GM18502 (cell line): ENCODE results near the gene ZNF552.
"Not testable (repeated sequence)": the region's sequence is repeated elsewhere in the genome, so short reads cannot be mapped to it uniquely, and the experiment has no call there.

ENCODE experiments used
- ATAC-seq: cut with Tn5 transposase; IDR thresholded peaks from one replicate; pipeline ENCODE4 v1.9.1; 2021; ENCODE audit warnings: mild to moderate bottlenecking; ENCODE audit not compliant: unreplicated experiment, poor library complexity

ZNF552 gene

DNA sequence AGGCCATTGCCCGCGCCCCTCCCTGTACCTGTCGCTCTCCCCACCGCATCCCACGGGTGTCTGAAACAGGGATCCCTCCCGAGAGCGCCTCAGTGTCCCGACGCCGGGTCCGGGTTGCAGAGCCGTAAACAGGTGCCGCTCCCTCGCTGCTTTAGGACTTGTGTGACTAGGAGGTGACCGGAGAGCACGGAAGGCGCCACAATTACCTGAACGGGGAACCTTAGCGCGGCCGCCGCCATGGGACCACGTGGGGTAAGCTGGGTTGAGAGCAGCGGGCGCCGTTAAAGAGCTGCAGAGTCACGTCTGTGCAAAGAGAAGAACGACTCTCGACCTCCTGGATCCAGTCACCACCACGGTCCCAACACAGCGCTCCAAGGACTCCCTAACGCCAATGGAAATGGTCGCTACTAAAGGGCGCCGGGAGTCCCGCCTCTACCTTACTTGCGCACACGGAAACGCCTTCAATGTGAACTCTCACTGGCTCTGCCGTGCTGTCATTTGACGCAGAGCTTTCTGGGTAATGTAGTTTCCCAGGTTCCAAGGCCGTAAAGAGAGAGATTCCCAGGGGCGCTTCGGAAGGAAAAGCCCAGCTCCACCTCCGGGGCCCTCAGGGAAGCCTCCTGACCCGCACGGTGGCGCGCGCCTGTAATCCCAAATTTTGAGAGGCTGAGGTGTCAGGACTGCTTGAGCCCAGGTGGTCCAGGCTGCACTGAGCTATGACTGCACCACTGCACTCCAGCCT lies at the start of gene ZNF552:
Gene ZNF552, minus strand, starts transcription at position 409 of the 742 bp plus-strand sequence. Its CDS starts 170 bp downstream, at position 239.
- peak; percentile 74 for ATAC-seq

DNA sequence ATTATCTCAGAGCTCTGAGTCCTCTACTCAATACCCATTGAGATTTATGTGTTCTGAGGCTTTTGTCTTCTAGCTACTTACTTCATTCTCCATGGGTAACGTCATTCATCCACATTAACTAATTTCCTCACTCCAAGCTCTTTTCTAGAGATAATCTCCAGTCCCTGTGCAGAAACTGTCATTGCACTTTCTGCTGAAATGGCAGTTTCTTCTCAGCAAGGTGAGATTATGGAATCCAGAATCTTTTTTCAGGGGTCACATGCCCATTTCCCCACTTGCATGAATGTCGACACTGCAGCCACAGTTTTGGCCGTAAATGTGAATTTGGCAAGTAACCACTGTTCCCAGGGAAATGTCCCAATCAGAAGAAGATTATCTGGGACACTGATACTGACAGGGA lies 47.6 kb upstream of the ZNF552 start:
- ATAC-seq = not testable (repeated sequence)

- not testable (repeated sequence) for ATAC-seq
Measured at GRCh38 chr19:57854117-57854516, 39.4 kb upstream of the ZNF552 start.

GRCh38 chr19:57851812-57852603 lies 37.3 kb upstream of the ZNF552 start:
- not testable (repeated sequence) for ATAC-seq

DNA sequence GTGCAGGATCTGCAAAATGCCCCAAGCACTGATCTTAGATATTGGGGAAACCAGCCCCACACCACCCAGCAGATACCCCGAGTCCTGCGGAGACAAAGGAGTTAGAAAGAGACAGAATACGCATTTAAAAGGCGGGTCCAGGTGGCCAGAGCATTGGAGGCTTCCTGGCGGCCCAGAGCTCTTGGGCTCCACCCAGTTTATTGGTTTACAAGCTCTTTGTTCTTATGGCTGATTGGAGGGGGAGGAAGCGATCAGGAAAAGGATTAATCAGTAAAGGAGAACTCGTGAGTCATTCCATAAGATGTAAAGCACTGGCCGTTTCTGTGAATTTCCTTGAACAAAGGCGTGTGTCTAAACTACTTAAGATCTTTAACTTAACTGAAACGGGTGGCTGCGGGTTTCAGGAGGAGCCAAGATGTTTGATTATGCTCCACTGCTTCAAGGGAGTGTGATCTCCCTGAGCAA lies 35.9 kb upstream of the ZNF552 start:
- no peak for ATAC-seq

GRCh38 chr19:57849666-57850473 lies 35.2 kb upstream of the ZNF552 start, which contains the start of gene ZNF587:
TSS of gene ZNF587 (plus strand) at chr19:57849859. CDS start at chr19:57850039, 180 bp downstream.
- ATAC-seq = peak; percentile 95

DNA sequence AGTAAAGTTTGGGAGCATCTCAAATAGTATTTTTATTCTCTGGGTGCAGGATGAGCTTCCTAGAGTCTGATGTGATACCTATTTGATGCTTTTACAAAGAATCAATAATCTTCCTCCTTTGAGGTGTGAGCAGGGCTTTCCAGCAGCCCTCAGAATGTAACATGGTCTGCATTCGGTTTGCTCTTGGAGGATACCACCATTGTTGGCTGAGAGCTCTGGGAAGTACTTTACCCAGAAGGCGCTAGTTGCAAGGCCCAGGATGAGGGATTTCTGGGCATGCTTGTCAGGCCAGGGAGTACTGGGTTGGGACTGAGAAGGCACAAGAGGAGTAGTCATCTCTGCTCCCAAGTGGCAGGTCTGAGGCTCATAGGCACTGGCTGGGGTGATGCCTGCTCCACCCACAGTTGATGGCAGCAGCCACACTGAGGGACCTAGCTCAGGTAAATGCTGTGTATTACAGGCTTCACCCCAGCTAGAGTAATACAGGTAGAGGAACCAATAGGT lies 34.5 kb upstream of the ZNF552 start:
- ATAC-seq = peak; percentile 24

DNA sequence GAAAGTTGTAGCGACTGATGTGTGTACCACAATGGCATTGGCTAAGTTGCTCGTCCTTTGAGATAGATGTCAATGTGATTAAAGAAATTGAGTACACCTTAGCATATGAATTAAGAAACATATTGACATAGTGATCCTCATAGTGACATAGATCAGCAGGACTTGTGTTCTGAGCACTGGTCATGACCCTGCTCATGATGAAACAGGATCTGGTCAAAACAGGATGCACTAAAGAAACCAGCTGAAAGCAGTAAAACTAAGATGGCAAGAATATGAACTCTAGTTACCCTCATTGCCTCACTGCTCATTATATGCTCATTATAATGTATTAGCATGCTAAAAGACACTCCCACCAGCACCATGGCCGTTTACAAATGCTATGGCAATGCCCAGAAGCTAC lies 32.5 kb upstream of the ZNF552 start:
- not testable (repeated sequence) for ATAC-seq

- no peak for ATAC-seq
Measured at GRCh38 chr19:57841122-57841763, 26.5 kb upstream of the ZNF552 start.

DNA sequence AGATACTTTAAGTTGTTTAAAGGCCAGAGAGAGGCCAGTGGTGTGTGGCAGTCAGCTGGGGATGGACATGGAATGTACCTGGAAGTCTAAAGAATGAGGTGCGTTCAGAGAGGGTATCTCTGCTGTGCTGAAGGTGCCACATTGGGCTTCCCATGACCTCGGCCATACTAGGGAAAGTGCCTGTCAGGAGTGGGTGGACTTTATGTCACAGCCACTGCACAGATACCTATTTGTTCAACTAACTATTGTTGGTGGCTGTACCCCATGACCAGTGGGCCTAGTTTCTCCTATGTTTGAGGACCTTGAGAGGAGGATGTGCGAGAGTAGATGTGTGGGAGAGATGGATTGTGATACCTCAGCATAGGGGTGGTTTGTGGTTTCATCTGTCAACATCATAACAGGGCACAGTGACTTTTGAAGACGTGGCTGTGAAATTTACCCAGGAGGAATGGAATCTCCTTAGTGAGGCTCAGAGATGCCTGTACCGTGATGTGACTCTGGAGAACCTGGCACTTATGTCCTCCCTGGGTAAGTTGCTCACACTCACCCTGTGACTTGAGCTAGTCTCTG lies 24.0 kb upstream of the ZNF552 start:
- not testable (repeated sequence) for ATAC-seq

GRCh38 chr19:57836991-57837390 lies 22.3 kb upstream of the ZNF552 start:
- ATAC-seq = not testable (repeated sequence)

GRCh38 chr19:57830071-57830602 lies 15.4 kb upstream of the ZNF552 start, which contains the start of gene ZNF587B:
TSS of gene ZNF587B (plus strand) at chr19:57830299. CDS start at chr19:57830529, 230 bp downstream.
- ATAC-seq = no peak

DNA sequence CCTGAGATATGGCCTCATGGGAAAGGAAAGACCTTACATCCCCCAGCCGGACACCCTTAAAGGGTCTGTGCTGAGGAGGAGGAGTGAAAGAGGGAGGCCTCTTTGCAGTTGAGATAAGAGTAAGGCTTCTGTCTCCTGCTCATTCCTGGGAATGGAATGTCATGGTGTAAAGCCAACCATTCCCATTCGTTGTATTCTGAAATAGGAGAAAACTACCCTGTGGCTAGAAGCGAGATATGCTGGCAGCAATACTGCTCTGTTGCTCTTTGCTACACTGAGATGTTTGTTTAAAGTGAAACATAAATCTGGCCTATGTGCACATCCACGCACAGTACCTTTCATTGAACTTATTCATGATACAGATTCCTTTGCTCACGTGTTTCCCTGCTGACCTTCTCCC lies 14.6 kb upstream of the ZNF552 start:
- no peak for ATAC-seq

- ATAC-seq = no peak
Measured at GRCh38 chr19:57825511-57825910, 10.8 kb upstream of the ZNF552 start.

GRCh38 chr19:57823608-57824007 lies 8.9 kb upstream of the ZNF552 start:
- ATAC-seq = not testable (repeated sequence)

DNA sequence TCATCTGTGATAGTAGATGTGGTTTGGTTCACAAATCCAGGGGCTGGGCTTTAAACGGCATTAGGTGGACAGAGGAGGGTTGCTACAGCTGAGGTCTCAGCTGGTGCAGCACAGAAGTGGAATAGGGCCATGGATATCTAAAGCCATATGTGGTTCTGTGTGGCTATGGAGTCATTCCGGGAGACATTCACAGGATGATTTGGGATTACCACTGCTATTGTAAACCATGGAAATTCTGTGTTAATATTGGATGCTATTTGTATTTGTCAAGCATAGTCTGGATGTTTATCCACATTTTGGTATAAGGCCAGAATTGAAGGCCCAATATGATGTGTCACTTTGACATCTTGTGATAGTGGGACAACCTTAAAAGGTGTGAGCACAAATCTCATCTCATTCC lies 8.4 kb upstream of the ZNF552 start:
- not testable (repeated sequence) for ATAC-seq

- ATAC-seq = not testable (repeated sequence)
Measured at GRCh38 chr19:57821501-57821900, 6.8 kb upstream of the ZNF552 start.

DNA sequence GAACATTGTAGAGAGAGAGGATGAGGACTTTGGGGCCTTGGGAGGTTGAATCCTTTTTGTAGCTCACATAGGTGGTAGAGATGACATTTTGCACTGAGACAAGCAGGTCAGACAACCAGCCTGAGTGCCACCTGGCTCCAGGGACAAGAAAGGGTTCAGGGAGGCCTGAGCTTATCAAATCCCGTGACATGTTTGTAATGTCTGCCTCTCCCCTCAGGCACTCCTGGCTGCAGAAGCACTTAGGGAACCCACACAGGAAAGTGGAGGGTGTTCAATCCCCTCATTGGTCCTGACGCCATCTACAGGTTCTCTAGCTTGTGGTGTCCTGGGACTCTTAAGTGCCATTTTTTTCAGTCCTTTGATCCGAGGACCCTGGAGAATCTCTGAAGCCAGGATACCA lies 6.4 kb upstream of the ZNF552 start:
- ATAC-seq = not testable (repeated sequence)

DNA sequence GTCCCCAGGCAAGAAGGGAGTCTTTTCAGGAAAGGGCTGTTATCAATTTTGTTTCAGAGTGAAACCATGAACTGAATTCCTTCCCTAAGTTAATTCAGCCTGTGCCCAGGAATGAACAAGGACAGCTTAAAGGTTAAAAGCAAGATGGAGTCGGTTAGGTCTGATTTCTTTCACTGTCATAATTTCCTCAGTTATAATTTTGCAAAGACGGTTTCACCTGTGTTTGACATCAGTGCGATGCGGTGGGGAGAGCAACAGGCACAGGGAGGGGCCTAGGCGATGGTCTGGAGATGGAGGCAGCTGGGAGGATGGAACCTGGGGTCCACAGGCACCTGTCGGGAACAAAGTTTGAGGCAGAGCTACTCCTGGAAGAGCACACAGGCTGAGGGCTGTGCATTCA lies 5.9 kb upstream of the ZNF552 start:
- ATAC-seq = no peak
